ENCODE results near the gene PTPRM.

Gene PTPRM

GRCh38 chr18:8386669-8387380 is 819.7 kb downstream of the PTPRM start:
- no peak for DNase-seq

GRCh38 chr18:8389391-8390340 is 822.5 kb downstream of the PTPRM start:
- DNase-seq, result no peak

- no peak for DNase-seq
Measured at GRCh38 chr18:8391068-8391467, 824.0 kb downstream of the PTPRM start.

GRCh38 chr18:8396254-8396653 is 829.1 kb downstream of the PTPRM start:
- no peak for DNase-seq

GRCh38 chr18:8397034-8397433 is 829.9 kb downstream of the PTPRM start:
- DNase-seq, result no peak

GRCh38 chr18:8399138-8399537 is 832.0 kb downstream of the PTPRM start:
- DNase-seq, result no peak

- DNase-seq, result no peak
Measured at GRCh38 chr18:8400193-8400752, 833.2 kb downstream of the PTPRM start.

GRCh38 chr18:8400825-8401224 is 833.7 kb downstream of the PTPRM start:
- no peak for DNase-seq

GRCh38 chr18:8401606-8402005 is 834.5 kb downstream of the PTPRM start:
- no peak for DNase-seq

GRCh38 chr18:8402237-8402636 is 835.1 kb downstream of the PTPRM start:
- no peak for DNase-seq

GRCh38 chr18:8403713-8404112 is 836.6 kb downstream of the PTPRM start:
- DNase-seq, result no peak

GRCh38 chr18:8406186-8406867 is 839.2 kb downstream of the PTPRM start:
- DNase-seq, result no peak

GRCh38 chr18:8406868-8407250 is 839.7 kb downstream of the PTPRM start:
- no peak for DNase-seq

GRCh38 chr18:8409151-8409550 is 842.0 kb downstream of the PTPRM start:
- no peak for DNase-seq

GRCh38 chr18:8411492-8411891 is 844.4 kb downstream of the PTPRM start:
- DNase-seq, result no peak

GRCh38 chr18:8412117-8412516 is 845.0 kb downstream of the PTPRM start:
- DNase-seq, result no peak

GRCh38 chr18:8413189-8413588 is 846.1 kb downstream of the PTPRM start:
- DNase-seq, result no peak

GRCh38 chr18:8413751-8414150 is 846.6 kb downstream of the PTPRM start:
- no peak for DNase-seq

- no peak for DNase-seq
Measured at GRCh38 chr18:8416212-8417019, 849.3 kb downstream of the PTPRM start.

- DNase-seq, result no peak
Measured at GRCh38 chr18:8422391-8422790, 855.3 kb downstream of the PTPRM start.

GRCh38 chr18:8423051-8423557 is 856.0 kb downstream of the PTPRM start:
- no peak for DNase-seq

GRCh38 chr18:8424481-8424880 is 857.4 kb downstream of the PTPRM start:
- no peak for DNase-seq
